H1 (cell line): ENCODE measurements around the gene BBLN. TPM values are rescaled to one million over a fixed set of nuclear protein-coding genes. Genes with fewer than 3 reads are reported as not detected.

ENCODE experiments used
- CTCF ChIA-PET: fragments of 300-600 bp; sonication (Branson Sonifier 250); formaldehyde crosslinking; loops from one replicate; lab custom pipeline; 2021; ENCODE audit not compliant: partially characterized antibody; lab: Charles Lee
- POLR2A ChIA-PET: fragments of 300-600 bp; sonication (Branson Sonifier 250); formaldehyde crosslinking; loops from one replicate; lab custom pipeline; 2021; ENCODE audit warnings: inconsistent platforms; ENCODE audit not compliant: partially characterized antibody; lab: Charles Lee
- DNase-seq, 2 experiments: peaks; one replicate each; pipeline versions ENCODE4 v3.0.0 to v3.0.0-alpha.2; 2010 to 2022; ENCODE audit warnings: low spot score in 2 of 2, low read depth in 1 of 2, mixed read lengths in 1 of 2
- FAIRE-seq: peaks from 2 replicates; lab custom pipeline; 2011; peaks lifted over from hg19 to GRCh38; lab: Jason Lieb, UNC
- H2AFZ ChIP-seq: 2 replicates; pipeline ENCODE4 v1.8.1; 2012; ENCODE audit warnings: low read length, inconsistent platforms
- H2AK5ac ChIP-seq: 2 replicates; pipeline ENCODE4 v1.6.1; 2013; ENCODE audit warnings: low read depth, low read length
- H2BK120ac ChIP-seq: replicated peaks from 2 replicates; pipeline ENCODE3; 2013; ENCODE audit warnings: low read depth, low read length, inconsistent platforms
- H2BK12ac ChIP-seq: 2 replicates; pipeline ENCODE4 v1.6.1; 2013; ENCODE audit warnings: low read depth, low read length
- H2BK15ac ChIP-seq: 2 replicates; pipeline ENCODE4 v1.6.1; 2013; ENCODE audit warnings: low read length
- H2BK20ac ChIP-seq: 2 replicates; pipeline ENCODE4 v1.6.1; 2013; ENCODE audit warnings: low read length
- H2BK5ac ChIP-seq: 2 replicates; pipeline ENCODE4 v1.6.1; 2013; ENCODE audit warnings: low read depth, low read length
- H3K14ac ChIP-seq: 2 replicates; pipeline ENCODE4 v1.6.1; 2013; ENCODE audit warnings: inconsistent platforms; ENCODE audit not compliant: insufficient read length
- H3K18ac ChIP-seq: 2 replicates; pipeline ENCODE4 v1.6.1; 2013; ENCODE audit warnings: low read length; ENCODE audit errors: extremely low read depth
- H3K23ac ChIP-seq: 2 replicates; pipeline ENCODE4 v1.6.1; 2013; ENCODE audit warnings: inconsistent platforms; ENCODE audit not compliant: insufficient read length
- H3K23me2 ChIP-seq: 2 replicates; pipeline ENCODE4 v1.6.1; 2013; ENCODE audit warnings: low read depth, low read length
- H3K27ac ChIP-seq: 2 replicates; pipeline ENCODE4 v1.6.1; 2011; ENCODE audit warnings: low read depth, low read length, inconsistent platforms
- H3K27me3 ChIP-seq, 4 experiments: replicated peaks in 1 of 4; 1 replicate in 1 of 4; 2 replicates in 3 of 4; pipeline versions ENCODE4 v1.6.1 to v1.8.1; 2011 to 2013; ENCODE audit warnings: low read length in 3 of 4, mild to moderate bottlenecking in 3 of 4, inconsistent platforms in 2 of 4, mixed read lengths in 2 of 4, moderate library complexity in 1 of 4; ENCODE audit not compliant: control insufficient read depth in 3 of 4, insufficient read depth in 3 of 4; ENCODE audit errors: extremely low read depth in 1 of 4
- H3K36me3 ChIP-seq, 4 experiments: 2 replicates each; pipeline versions ENCODE4 v1.6.1 to v1.8.1; 2011 to 2013; ENCODE audit warnings: mild to moderate bottlenecking in 4 of 4, low read length in 3 of 4, moderate library complexity in 2 of 4, control low read depth in 1 of 4, inconsistent platforms in 1 of 4; ENCODE audit not compliant: insufficient read depth in 4 of 4, control insufficient read depth in 2 of 4
- H3K4ac ChIP-seq: replicated peaks from 2 replicates; pipeline ENCODE3; 2013; ENCODE audit warnings: low read length, low read depth, mixed read lengths, inconsistent platforms; ENCODE audit not compliant: insufficient read length
- H3K4me1 ChIP-seq, 4 experiments: replicated peaks in 1 of 4; 1 replicate in 1 of 4; 2 replicates in 3 of 4; pipeline versions ENCODE4 v1.6.1 to v1.8.1; 2011 to 2013; ENCODE audit warnings: low read length in 3 of 4, inconsistent platforms in 2 of 4, mixed read lengths in 1 of 4; ENCODE audit not compliant: insufficient read depth in 4 of 4, control insufficient read depth in 3 of 4
- H3K4me2 ChIP-seq, 2 experiments: 2 replicates each; pipeline versions ENCODE4 v1.6.1 to v1.8.1; 2011 to 2013; ENCODE audit warnings: low read depth in 2 of 2, low read length in 2 of 2, control low read depth in 1 of 2, inconsistent platforms in 1 of 2, mild to moderate bottlenecking in 1 of 2; ENCODE audit not compliant: insufficient read depth in 1 of 2
- H3K4me3 ChIP-seq, 4 experiments: fragments of 200-600, 300-600 bp in 1 of 4; sonication (generic), shearing (Covaris generic), sonication (Bioruptor Twin) in 1 of 4; 2 replicates each; pipeline versions ENCODE4 v1.5.1 to v1.8.1; 2011 to 2016; ENCODE audit warnings: low read length in 4 of 4, low read depth in 3 of 4, control low read depth in 2 of 4, inconsistent platforms in 2 of 4, mild to moderate bottlenecking in 2 of 4, mixed read lengths in 1 of 4, moderate library complexity in 1 of 4; ENCODE audit not compliant: insufficient read depth in 2 of 4; ENCODE audit errors: extremely low read depth in 1 of 4
- H3K56ac ChIP-seq: replicated peaks from 2 replicates; pipeline ENCODE3; 2013; ENCODE audit warnings: low read depth, mild to moderate bottlenecking, mixed read lengths, low read length, inconsistent platforms; ENCODE audit not compliant: insufficient read length
- H3K79me1 ChIP-seq: 2 replicates; pipeline ENCODE4 v1.6.1; 2013; ENCODE audit warnings: low read depth, low read length, control low read depth
- H3K79me2 ChIP-seq, 2 experiments: 2 replicates each; pipeline versions ENCODE4 v1.6.1 to v1.8.1; 2012 to 2013; ENCODE audit warnings: low read length in 2 of 2, mild to moderate bottlenecking in 2 of 2, inconsistent platforms in 1 of 2; ENCODE audit not compliant: insufficient read depth in 2 of 2, control insufficient read depth in 1 of 2
- H3K9ac ChIP-seq, 4 experiments: replicated peaks in 1 of 4; 1 replicate in 1 of 4; 2 replicates in 3 of 4; pipeline versions ENCODE4 v1.6.1 to v1.8.1; 2011 to 2013; ENCODE audit warnings: low read depth in 3 of 4, low read length in 3 of 4, control low read depth in 2 of 4, mild to moderate bottlenecking in 2 of 4, moderate library complexity in 2 of 4, inconsistent platforms in 1 of 4; ENCODE audit errors: extremely low read depth in 1 of 4
- H3K9me3 ChIP-seq, 2 experiments: 2 replicates each; pipeline versions ENCODE4 v1.6.1 to v1.8.1; 2012 to 2013; ENCODE audit warnings: mild to moderate bottlenecking in 2 of 2, moderate library complexity in 2 of 2, control low read depth in 1 of 2, inconsistent platforms in 1 of 2, low read depth in 1 of 2, low read length in 1 of 2, mixed read lengths in 1 of 2; ENCODE audit not compliant: insufficient read depth in 2 of 2
- H4K20me1 ChIP-seq, 2 experiments: replicated peaks in 1 of 2; 2 replicates each; pipeline versions ENCODE3 to v1.8.1; 2011 to 2013; ENCODE audit warnings: inconsistent platforms in 2 of 2, low read length in 2 of 2, mild to moderate bottlenecking in 1 of 2; ENCODE audit not compliant: insufficient read depth in 2 of 2, control insufficient read depth in 1 of 2
- H4K5ac ChIP-seq: 2 replicates; pipeline ENCODE4 v1.6.1; 2013; ENCODE audit warnings: low read length, low read depth, mixed read lengths, inconsistent platforms; ENCODE audit not compliant: insufficient read length
- H4K8ac ChIP-seq: 2 replicates; pipeline ENCODE4 v1.8.0; 2013; ENCODE audit warnings: mild to moderate bottlenecking, moderate library complexity, low read length, inconsistent platforms; ENCODE audit not compliant: insufficient read depth; ENCODE audit errors: extremely low read depth
- H4K91ac ChIP-seq: replicated peaks from 2 replicates; pipeline ENCODE3; 2013; ENCODE audit warnings: low read length, mixed read lengths, inconsistent platforms; ENCODE audit not compliant: insufficient read length
- JUN ChIP-seq: IDR thresholded peaks from 2 replicates; pipeline ENCODE4 v1.6.1; 2011; ENCODE audit warnings: low read depth, mild to moderate bottlenecking, improper control_type of control experiment, low read length
- whole genome bisulfite sequencing, 2 experiments: shearing (Covaris generic) in 1 of 2; methylation state at CpG; one replicate each; pipeline versions ENCODE4 v1.1.6 to v1.1.7; 2013 to 2015; ENCODE audit warnings: low lambda C conversion rate in 2 of 2, mixed read lengths in 2 of 2, inconsistent platforms in 1 of 2, low coverage in 1 of 2, missing lambda C conversion rate in 1 of 2; ENCODE audit not compliant: insufficient replicate concordance in 2 of 2, insufficient coverage in 1 of 2, insufficient read length in 1 of 2; ENCODE audit errors: extremely low coverage in 1 of 2, missing lambda C conversion rate in 1 of 2; 5-methylcytosine and 5-hydroxymethylcytosine counted together
- polyA plus RNA-seq, 7 experiments: library from polyadenylated mRNA; depleted of rRNA in 3 of 7; stranded (reverse) in 5 of 7; unstranded in 2 of 7; fragments of >200 nt in 5 of 7; fragments of 200-250 nt in 2 of 7; gene quantifications; 1 replicate in 5 of 7; 2 replicates in 1 of 7; 4 replicates in 1 of 7; pipeline versions ENCODE4 v1.2.1 to v1.2.3, GENCODE V29; 2011 to 2013; ENCODE audit warnings: missing spikeins in 2 of 7, mixed read lengths in 2 of 7
- total RNA-seq: library from RNA; stranded (reverse); fragmentation: NEBNext Ultra II Directional; extraction: Animal tissue kit (Norgen Biotek cat#: 25700); gene quantifications from 2 replicates; pipeline ENCODE4 v1.2.1, GENCODE V29; 2021

BBLN gene
- total and polyA plus RNA-seq, 2 of the 8 experiments (the other 6 are each of a cell fraction or from before 2014, with no cell fraction given) = 63.1 to 164 TPM

DNA sequence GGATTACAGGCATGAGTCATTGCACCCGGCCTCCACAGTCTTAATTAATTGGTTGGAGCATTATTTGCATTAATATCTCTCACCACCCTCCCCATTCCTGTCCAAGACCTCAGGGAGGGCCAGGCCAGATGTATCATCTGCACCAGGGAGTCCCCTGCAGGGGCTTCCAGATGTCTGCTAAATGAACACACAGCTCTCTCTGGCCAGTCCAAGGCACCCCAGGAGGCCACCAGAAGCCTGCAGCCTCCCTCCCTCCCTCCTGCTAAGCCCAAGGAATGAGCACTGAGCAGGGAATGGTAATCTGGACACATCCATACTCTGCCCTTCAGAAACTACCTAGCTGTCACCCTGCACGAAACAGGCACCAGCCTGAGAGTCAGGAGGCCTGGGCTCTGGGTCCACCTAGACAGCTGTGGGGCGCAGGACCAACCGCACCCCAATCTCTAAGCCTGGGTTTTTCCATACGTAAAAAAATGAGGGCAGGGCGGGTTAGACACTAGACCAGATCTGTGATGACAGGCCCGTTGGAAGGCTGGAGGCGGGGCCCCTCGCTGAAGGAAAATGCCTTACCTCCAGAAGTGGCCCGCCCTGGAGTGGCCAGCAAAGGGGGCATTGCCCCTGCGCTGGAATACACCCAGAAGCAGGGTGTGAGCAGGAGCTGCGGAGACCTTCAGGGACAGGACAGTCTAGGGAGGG is 23.0 kb downstream of the BBLN start:
- H3K9ac ChIP-seq = no peak overlapping the region
- no peaks in the 10 kb centered on the region for H3K4me1 ChIP-seq
- no peak overlapping the region for H2BK20ac ChIP-seq
- POLR2A ChIA-PET = interaction anchor here (1.1 to 1.2 kb wide), 4 partner anchors 8 to 22 kb away, joined by 3 to 8 read pairs (median 4); partner anchors contain the start of gene BBLN
- H3K56ac ChIP-seq = no peak overlapping the region
- H4K91ac ChIP-seq = no peak overlapping the region
- no peak for TF ChIP-seq JUN
- H3K9me3 ChIP-seq = peaks cover 0 to 4% of the 10 kb centered on the region in 2 experiments; a peak in 1 of 4 replicates
- CTCF ChIA-PET = interaction anchor here (1.0 to 2.8 kb wide), 19 partner anchors 9 to 95 kb away, joined by 3 to 15 read pairs (median 5); no protein-coding TSS in a partner anchor
- H3K36me3 ChIP-seq = peaks cover 11 to 31% (median 22%) of the 10 kb centered on the region in 4 experiments
- no peak for FAIRE-seq
- WGBS, 2 experiments = 99% methylated on average over 12 of the region's 12 CpGs; no CpG with 5 or more reads in 1 of the 2 experiments
- no peak overlapping the region for H3K23ac ChIP-seq
- H3K4me2 ChIP-seq = no peak overlapping the region
- H4K5ac ChIP-seq = no peak overlapping the region
- no peak overlapping the region for H4K8ac ChIP-seq
- H3K18ac ChIP-seq = no peak overlapping the region
- no peaks in the 10 kb centered on the region for H3K23me2 ChIP-seq
- peaks cover 0 to 13% of the 10 kb centered on the region in 2 experiments for H4K20me1 ChIP-seq
- H2BK15ac ChIP-seq = no peak overlapping the region
- H2AK5ac ChIP-seq = no peak overlapping the region
- no peaks in the 10 kb centered on the region for H3K27me3 ChIP-seq
- no peaks in the 10 kb centered on the region for H3K79me2 ChIP-seq
- no peak overlapping the region for H3K14ac ChIP-seq
- H3K27ac ChIP-seq = no peak overlapping the region
- H2BK12ac ChIP-seq = no peak overlapping the region
- H2AFZ ChIP-seq = no peak overlapping the region
- H3K4ac ChIP-seq = no peak overlapping the region
- DNase-seq = no peak
- no peak overlapping the region for H2BK5ac ChIP-seq
- H2BK120ac ChIP-seq = no peak overlapping the region
- H3K79me1 ChIP-seq = no peaks in the 10 kb centered on the region
- H3K4me3 ChIP-seq = no peak overlapping the region
